Right lobe of liver (tissue), 6 donors: ENCODE measurements around the gene GTF2H4. TPM values are rescaled to one million over a fixed set of nuclear protein-coding genes. Genes with fewer than 3 reads are reported as not detected.

Experiments
- ATAC-seq, 4 donors: fragments of 200-7000 bp; cut with Tn5 transposase; one replicate each; pipeline ENCODE4 v1.9.1; 2020; ENCODE audit warnings: mild to moderate bottlenecking in 4 of 4, moderate library complexity in 4 of 4
- DNase-seq, 3 donors: peaks; one replicate each; pipeline ENCODE4 v3.0.0-alpha.2; 2020
- H3K27ac ChIP-seq, 3 donors: fragments of 200-600 bp; one replicate each; pipeline ENCODE4 v1.8.0; 2022
- H3K27me3 ChIP-seq, 2 donors: fragments of 200-600 bp; one replicate each; pipeline ENCODE4 v1.8.0; 2022
- H3K36me3 ChIP-seq, 4 donors: fragments of 200-600 bp; sonication (generic) in 1 of 4; one replicate each; pipeline versions ENCODE4 v1.5.1 to v1.8.0; 2017 to 2022; ENCODE audit warnings: control low read depth in 1 of 4
- H3K4me1 ChIP-seq, 4 donors: fragments of 200-600 bp; sonication (generic) in 1 of 4; one replicate each; pipeline versions ENCODE4 v1.5.1 to v1.8.0; 2017 to 2022; ENCODE audit warnings: control low read depth in 1 of 4
- H3K4me3 ChIP-seq, 3 donors: fragments of 200-600 bp; one replicate each; pipeline ENCODE4 v1.8.0; 2022
- H3K9me3 ChIP-seq, 4 donors: fragments of 200-600 bp; sonication (generic) in 1 of 4; one replicate each; pipeline versions ENCODE4 v1.5.1 to v1.8.0; 2017 to 2022; ENCODE audit warnings: control low read depth in 1 of 4
- CTCF ChIP-seq, 4 donors: fragments of 200-600 bp in 3 of 4; fragments of 450-650 bp in 1 of 4; IDR thresholded peaks; one replicate each; pipeline versions ENCODE4 v1.5.1 to v1.8.0; 2016 to 2022; ENCODE audit warnings: antibody characterized with exemption in 4 of 4, mild to moderate bottlenecking in 2 of 4
- POLR2A ChIP-seq: fragments of 450-650 bp; IDR thresholded peaks from one replicate; pipeline ENCODE4 v1.6.1; 2017; ENCODE audit warnings: antibody characterized with exemption, mild to moderate bottlenecking
- WGBS: methylation state at CpG from one replicate; pipeline ENCODE4 v1.1.6; 2018; ENCODE audit warnings: low coverage, low lambda C conversion rate; ENCODE audit not compliant: insufficient coverage; ENCODE audit errors: missing lambda C conversion rate; 5-methylcytosine and 5-hydroxymethylcytosine counted together
- intact Hi-C, 2 donors: fragments of 100-400 bp; cut with DNase I; formaldehyde crosslinking; loops; one replicate each; pipeline versions ENCODE4 v1.11.2 to v1.14.1; 2022
- total RNA-seq, 6 experiments: library from RNA; depleted of rRNA in 2 of 6; stranded (reverse); fragments of >200 nt in 2 of 6; fragmentation: NEBNext Ultra II Directional in 3 of 6; extraction: Animal tissue kit (Norgen Biotek cat#: 25700) in 3 of 6; gene quantifications; one replicate each; pipeline versions ENCODE4 v1.1.0 to v1.2.4, GENCODE V29; 2016 to 2023
- donor health status: DM: no; HTN: yes; CAD: no.
- donor health status: DM: no; HTN: no; CAD: no.
- donor health status: DM: no; HTN: no; CAD: no.
- donor health status: DM: no; HTN: yes; CAD: no.
- donor health status: DM: no; HTN: yes; CAD: no.

The GTF2H4 gene
- total RNA-seq, 6 experiments from 2014 or later = 3.6 to 21.1 (median 17.3) TPM

GRCh38 chr6:30875244-30876038 is 32.6 kb upstream of the GTF2H4 start:
- ATAC-seq (no peak), DNase-seq (no peak)
- WGBS = 87% methylated on average over 17 of the region's 18 CpGs
- Histone ChIP-seq H3K36me3 (no peaks in the 10 kb centered on the region), H3K27me3 (no peaks in the 10 kb centered on the region), H3K4me3 (no peak overlapping the region), H3K27ac (no peak overlapping the region), H3K4me1 (peaks cover 0 to 3% (median 0%) of the 10 kb centered on the region in 4 donors), H3K9me3 (no peaks in the 10 kb centered on the region)
- intact Hi-C loops = loop anchor here in 1 of 2 donors (5.0 kb wide), 1 partner anchor 43 kb away; no protein-coding TSS in a partner anchor
- TF ChIP-seq POLR2A (no peak), CTCF (IDR thresholded peaks at IDR 0.05) (no peak)

DNA sequence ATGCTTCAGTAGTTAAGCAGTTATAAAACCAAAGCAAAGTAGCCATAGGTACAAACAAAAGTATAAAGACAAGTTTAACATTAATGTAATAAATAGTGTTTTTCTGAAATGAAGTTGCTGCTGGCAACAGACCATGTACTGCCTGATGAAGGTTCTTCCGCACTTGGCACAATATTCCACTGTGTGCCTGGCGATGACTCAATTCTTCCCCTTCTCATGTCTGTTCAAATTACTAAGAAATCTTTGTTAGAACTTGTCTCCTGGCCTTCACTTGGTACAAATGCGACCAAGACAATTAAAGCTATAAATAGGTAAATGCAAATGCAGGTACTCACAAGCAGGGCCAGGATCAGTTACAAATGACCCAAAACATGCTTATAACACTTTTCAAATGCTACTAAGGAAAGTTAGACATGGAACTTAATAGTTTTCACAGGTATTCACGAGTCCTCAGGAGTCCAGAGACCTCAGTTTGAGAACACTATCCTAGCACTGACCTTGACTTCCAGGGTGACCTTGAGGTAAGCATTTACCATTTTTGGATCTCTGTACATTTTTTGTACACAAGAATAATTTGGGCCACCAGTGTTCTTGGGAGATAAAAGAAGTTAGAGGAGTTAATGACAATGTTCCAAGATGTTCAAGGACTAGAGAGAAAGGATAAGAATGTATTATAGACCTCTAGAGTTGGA is 31.8 kb upstream of the GTF2H4 start:
- no peaks in the 10 kb centered on the region for H3K27me3 ChIP-seq
- WGBS = 59% methylated on average over 3 of the region's 4 CpGs
- H3K27ac ChIP-seq = no peak overlapping the region
- no peak overlapping the region for H3K4me3 ChIP-seq
- intact Hi-C loops = loop anchor here in 1 of 2 donors (5.0 kb wide), 1 partner anchor 44 kb away; no protein-coding TSS in a partner anchor
- DNase-seq (no peak), ATAC-seq (no peak)
- no peaks in the 10 kb centered on the region for H3K9me3 ChIP-seq
- peaks cover 0 to 3% (median 0%) of the 10 kb centered on the region in 4 donors for H3K4me1 ChIP-seq
- TF ChIP-seq CTCF (IDR thresholded peaks at IDR 0.05) (no peak), POLR2A (no peak)
- H3K36me3 ChIP-seq = no peaks in the 10 kb centered on the region

- peak; percentile 87 to 89 (median 89) for DNase-seq
- WGBS = 12% methylated on average over 15 of the region's 15 CpGs
- TF ChIP-seq POLR2A (peak; percentile 38), CTCF (IDR thresholded peaks at IDR 0.05) (peak; percentile 85 to 95 (median 88))
- Histone ChIP-seq H3K4me1 (peaks cover 0 to 3% (median 0%) of the 10 kb centered on the region in 4 donors), H3K36me3 (no peaks in the 10 kb centered on the region), H3K27ac (peak overlapping the region; percentile 25 to 69 (median 36)), H3K9me3 (no peaks in the 10 kb centered on the region), H3K4me3 (peak overlapping the region; percentile 15 to 54 (median 41)), H3K27me3 (no peaks in the 10 kb centered on the region)
- intact Hi-C loops = loop anchor here in 1 of 2 donors (5.0 kb wide), 1 partner anchor 45 kb away; no protein-coding TSS in a partner anchor
- peak; percentile 96 to 99 (median 96) for ATAC-seq
Observed at GRCh38 chr6:30877419-30878262, 30.4 kb upstream of the GTF2H4 start.
